A549 (cell line): ENCODE data around the gene GRAMD1A. TPM values are rescaled to one million over a fixed set of nuclear protein-coding genes. Genes with fewer than 3 reads are reported as not detected.

Experiments used
- ATAC-seq, 2 experiments: fragments of 200-7000 bp in 1 of 2; fragments of >200 bp in 1 of 2; cut with Nextera tagmentation in 1 of 2; cut with Tn5 transposase in 1 of 2; 3 replicates each; pipeline versions ENCODE4 v1.8.0 to v1.9.1; 2018 to 2020; ENCODE audit warnings: mild to moderate bottlenecking in 1 of 2, moderate library complexity in 1 of 2
- CTCF ChIA-PET: fragments of 300-600 bp; sonication (Branson Sonifier 250); formaldehyde crosslinking; extraction: SDS; loops from one replicate; lab custom pipeline; 2021; ENCODE audit warnings: antibody characterized with exemption, inconsistent platforms; lab: Yijun Ruan, JAX
- POLR2A ChIA-PET: fragments of 350-600 bp; formaldehyde crosslinking; extraction: SDS; loops from one replicate; lab custom pipeline; 2021; ENCODE audit warnings: antibody characterized with exemption, inconsistent platforms; lab: Yijun Ruan, JAX
- DNase-seq, 2 experiments: peaks; one replicate each; pipeline versions ENCODE4 v3.0.0 to v3.0.0-alpha.2; 2011 to 2016; ENCODE audit warnings: low read depth in 1 of 2, low spot score in 1 of 2
- FAIRE-seq: peaks from 2 replicates; lab custom pipeline; 2011; peaks lifted over from hg19 to GRCh38; lab: Jason Lieb, UNC
- H3K27ac ChIP-seq, 2 experiments: fragments of >200 bp; sonication (Bioruptor Twin); formaldehyde crosslinking; 3 replicates each; pipeline ENCODE4 v1.5.1; 2016 to 2017
- H3K4me1 ChIP-seq: fragments of >200 bp; sonication (Bioruptor Twin); formaldehyde crosslinking; 3 replicates; pipeline ENCODE4 v1.6.1; 2016
- H3K4me2 ChIP-seq: fragments of >200 bp; sonication (Bioruptor Twin); formaldehyde crosslinking; 3 replicates; pipeline ENCODE4 v1.6.1; 2016
- H3K4me3 ChIP-seq: fragments of >200 bp; sonication (Bioruptor Twin); formaldehyde crosslinking; 3 replicates; pipeline ENCODE4 v1.5.1; 2016
- H3K9me3 ChIP-seq: fragments of >200 bp; sonication (Bioruptor Twin); formaldehyde crosslinking; 3 replicates; pipeline ENCODE4 v1.6.1; 2016
- ATOH8 ChIP-seq: fragments of 250-450 bp; sonication (Bioruptor Pico); IDR thresholded peaks from 2 replicates; pipeline ENCODE4 v1.5.0; 2020; ENCODE audit warnings: low read depth, mild to moderate bottlenecking, moderate library complexity
- CBX8 ChIP-seq: fragments of 200-600 bp; sonication (generic); IDR thresholded peaks from 2 replicates; pipeline ENCODE4 v1.6.1; 2016
- CEBPB ChIP-seq, 2 experiments: fragments of >200 bp in 1 of 2; sonication (Bioruptor Twin) in 1 of 2; formaldehyde crosslinking in 1 of 2; IDR thresholded peaks; 2 replicates each; pipeline ENCODE4 v1.6.1; 2012 to 2016
- CHD4 ChIP-seq: fragments of 200-600 bp; sonication (generic); IDR thresholded peaks from 2 replicates; pipeline ENCODE4 v1.6.1; 2016; ENCODE audit warnings: antibody characterized with exemption, mild to moderate bottlenecking, borderline replicate concordance
- E2F6 ChIP-seq: IDR thresholded peaks from 2 replicates; pipeline ENCODE4 v1.6.1; 2012; ENCODE audit warnings: low read depth, borderline replicate concordance
- ESRRA ChIP-seq: fragments of 150-350 bp; IDR thresholded peaks from 2 replicates; pipeline ENCODE4 v1.6.1; 2014; ENCODE audit warnings: mild to moderate bottlenecking, low read length, borderline replicate concordance
- FOXS1 ChIP-seq: fragments of 250-450 bp; sonication (Bioruptor Pico); IDR thresholded peaks from 2 replicates; pipeline ENCODE4 v1.5.0; 2020; ENCODE audit warnings: mild to moderate bottlenecking, moderate library complexity
- GATA3 ChIP-seq: IDR thresholded peaks from 2 replicates; pipeline ENCODE4 v1.6.1; 2012; ENCODE audit warnings: borderline replicate concordance
- HMGXB4 ChIP-seq: fragments of 250-450 bp; sonication (Bioruptor Pico); IDR thresholded peaks from 2 replicates; pipeline ENCODE4 v1.5.0; 2021; ENCODE audit warnings: mild to moderate bottlenecking, moderate library complexity, borderline replicate concordance
- JUNB ChIP-seq: fragments of >200 bp; sonication (Bioruptor Twin); formaldehyde crosslinking; IDR thresholded peaks from 2 replicates; pipeline ENCODE4 v1.6.1; 2016
- KDM1A ChIP-seq: fragments of 200-600 bp; sonication (generic); IDR thresholded peaks from 2 replicates; pipeline ENCODE4 v1.6.1; 2016; ENCODE audit warnings: low read depth, mild to moderate bottlenecking
- MAX ChIP-seq: IDR thresholded peaks from 2 replicates; pipeline ENCODE4 v1.6.1; 2012
- MYC ChIP-seq: IDR thresholded peaks from 2 replicates; pipeline ENCODE4 v1.6.1; 2012; ENCODE audit warnings: mild to moderate bottlenecking, inconsistent platforms, low read length, improper control_type of control experiment, borderline replicate concordance
- NFE2L2 ChIP-seq: fragments of 150-350 bp; conservative IDR thresholded peaks from 2 replicates; pipeline ENCODE4 v1.6.1; 2014; ENCODE audit warnings: low read length
- PBX3 ChIP-seq: IDR thresholded peaks from 2 replicates; pipeline ENCODE4 v1.6.1; 2012
- RAD21 ChIP-seq, 2 experiments: fragments of >200 bp in 1 of 2; sonication (Bioruptor Twin) in 1 of 2; formaldehyde crosslinking in 1 of 2; IDR thresholded peaks in 1 of 2; conservative IDR thresholded peaks in 1 of 2; 2 replicates in 1 of 2; 3 replicates in 1 of 2; pipeline ENCODE4 v1.6.1; 2012 to 2018; ENCODE audit warnings: inconsistent platforms in 1 of 2
- RFX5 ChIP-seq: fragments of 450-650 bp; IDR thresholded peaks from 2 replicates; pipeline ENCODE4 v1.7.1; 2014; ENCODE audit warnings: antibody characterized with exemption, mild to moderate bottlenecking, moderate library complexity
- SREBF2 ChIP-seq: fragments of 450-650 bp; IDR thresholded peaks from 2 replicates; pipeline ENCODE4 v1.6.1; 2014; ENCODE audit warnings: mild to moderate bottlenecking, moderate library complexity
- USF2 ChIP-seq: fragments of 450-650 bp; IDR thresholded peaks from 2 replicates; pipeline ENCODE4 v1.6.1; 2014; ENCODE audit warnings: antibody characterized with exemption
- ZC3H11A ChIP-seq: fragments of 450-650 bp; IDR thresholded peaks from 2 replicates; pipeline ENCODE4 v1.6.1; 2014; ENCODE audit warnings: antibody characterized with exemption, mild to moderate bottlenecking
- ZFP36 ChIP-seq: fragments of 450-650 bp; IDR thresholded peaks from 2 replicates; pipeline ENCODE4 v1.6.1; 2014; ENCODE audit warnings: borderline replicate concordance; ENCODE audit not compliant: partially characterized antibody
- WGBS: methylation state at CpG from one replicate; pipeline ENCODE4 v1.1.6; 2017; ENCODE audit errors: missing lambda C conversion rate; 5-methylcytosine and 5-hydroxymethylcytosine counted together
- polyA plus RNA-seq, 4 experiments: library from polyadenylated mRNA; depleted of rRNA in 3 of 4; stranded (reverse); fragments of >200 nt; fragmentation: RNase III in 1 of 4; extraction: RNeasy Plus Mini Kit Qiagen cat#74134 plus additional on column Dnase treatment in 1 of 4; gene quantifications; 2 replicates in 3 of 4; 3 replicates in 1 of 4; pipeline ENCODE4 v1.2.3, GENCODE V29; 2011 to 2017

The GRAMD1A gene
- polyA plus RNA-seq, 2 of the 4 experiments (the other 2 are of a cell fraction) = 128 to 184 TPM

GRCh38 chr19:34994643-34995541 lies 5.2 kb upstream of the GRAMD1A start (continued):
- no peak for TF ChIP-seq ZFP36
- no peak for TF ChIP-seq JUNB
- peak; percentile 76; the same call in 1 of the 2 replicates for TF ChIP-seq MAX
- TF ChIP-seq ZC3H11A = peak; percentile 3; the same call in 1 of the 2 replicates
- TF ChIP-seq NFE2L2 = no peak
- TF ChIP-seq ATOH8 (CRISPR knock-in tag) = peak; percentile 92
- no peak for TF ChIP-seq HMGXB4 (CRISPR knock-in tag)
- TF ChIP-seq RAD21 (conservative IDR thresholded peaks at IDR 0.05 in 1 of 2, IDR thresholded peaks at IDR 0.05 in 1 of 2) = peak; percentile 27 to 32; a peak in 3 of 5 replicates
- TF ChIP-seq CBX8 = no peak
- peak; percentile 16; the same call in 1 of the 2 replicates for TF ChIP-seq FOXS1
- no peak for TF ChIP-seq SREBF2
- TF ChIP-seq CEBPB (IDR thresholded peaks at IDR 0.05) = 0 out of 4 replicates have a peak, but pooled peaks of 1 of the 2 experiments have one; percentile 34
- TF ChIP-seq MYC = peak; percentile 43; the same call in 1 of the 2 replicates
- TF ChIP-seq CHD4 = peak; percentile 50; the same call in 1 of the 2 replicates
- no peak for TF ChIP-seq ESRRA
- TF ChIP-seq PBX3 = peak; percentile 77; the same call in 1 of the 2 replicates

GRCh38 chr19:34995551-34995950 lies 4.6 kb upstream of the GRAMD1A start:
- 38% methylated on average over 8 of the region's 8 CpGs for WGBS
- ChIA-PET POLR2A (interaction anchor here (2.8 kb wide), 1 partner anchor 11 kb away, joined by 33 read pairs; no protein-coding TSS in a partner anchor), CTCF (interaction anchor here (0.6 to 61.4 kb wide), 11 partner anchors 6 to 803 kb away, joined by 3 to 1860 read pairs (median 5); partner anchors contain the start of genes GRAMD1A, LGI4, SCN1B and ZNF792)
- peaks cover 57% of the 10 kb centered on the region for H3K4me1 ChIP-seq
- DNase-seq (peak in 1 of 2 experiments; percentile 72), FAIRE-seq (peak; percentile 99), ATAC-seq (peak in 1 of 2 experiments; percentile 24; a peak in 3 of 6 replicates)
- H3K4me2 ChIP-seq = peak overlapping the region; percentile 77
- TF ChIP-seq E2F6 (0 out of 2 replicates have a peak, but pooled peaks have one; percentile 42), USF2 (0 out of 2 replicates have a peak, but pooled peaks have one; percentile 2), SREBF2 (no peak), KDM1A (no peak), RFX5 (no peak), NFE2L2 (no peak), GATA3 (0 out of 2 replicates have a peak, but pooled peaks have one; percentile 53)
- H3K27ac ChIP-seq = peak overlapping the region; percentile 94 to 95
- no peaks in the 10 kb centered on the region for H3K9me3 ChIP-seq
- H3K4me3 ChIP-seq = 0 out of 3 replicates have a peak overlapping the region, but pooled peaks have one; percentile 1
